Body of pancreas (tissue), 4 donors: ENCODE results near the gene SF3B5.

Source experiments
- POLR2A ChIP-seq, 3 donors: fragments of 450-650 bp; IDR thresholded peaks; one replicate each; pipeline ENCODE4 v1.6.1; 2016; ENCODE audit warnings: antibody characterized with exemption in 3 of 3, mild to moderate bottlenecking in 2 of 3
- TF ChIP-seq, protein P1 (sequence below), 7 experiments: fragments of 450-650 bp in 4 of 7; fragments of 200-600 bp in 3 of 7; sonication (generic) in 3 of 7; IDR thresholded peaks; one replicate each; pipeline ENCODE4 v1.5.1; 2016 to 2019; ENCODE audit warnings: antibody characterized with exemption in 7 of 7

DNA sequence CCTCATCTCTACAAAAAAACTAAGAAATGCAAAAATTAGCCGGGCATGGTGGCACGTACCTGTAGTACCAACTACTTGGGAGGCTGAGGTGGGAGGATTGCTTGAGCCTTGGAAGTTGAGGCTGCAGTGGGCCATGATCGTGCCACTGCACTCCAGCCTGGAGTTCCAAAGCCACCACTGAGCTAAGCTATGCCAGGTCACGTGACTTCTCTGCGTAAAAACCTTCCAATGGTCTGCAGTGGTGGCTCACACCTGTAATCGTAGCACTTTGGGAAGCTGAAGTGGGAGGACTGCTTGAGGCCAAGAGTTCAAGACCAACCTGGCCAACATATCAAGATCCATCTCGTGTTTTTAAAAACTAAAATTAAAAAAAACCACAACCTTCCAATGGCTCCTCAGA lies 1.7 kb downstream of the SF3B5 start:
- TF ChIP-seq, protein P1, sequence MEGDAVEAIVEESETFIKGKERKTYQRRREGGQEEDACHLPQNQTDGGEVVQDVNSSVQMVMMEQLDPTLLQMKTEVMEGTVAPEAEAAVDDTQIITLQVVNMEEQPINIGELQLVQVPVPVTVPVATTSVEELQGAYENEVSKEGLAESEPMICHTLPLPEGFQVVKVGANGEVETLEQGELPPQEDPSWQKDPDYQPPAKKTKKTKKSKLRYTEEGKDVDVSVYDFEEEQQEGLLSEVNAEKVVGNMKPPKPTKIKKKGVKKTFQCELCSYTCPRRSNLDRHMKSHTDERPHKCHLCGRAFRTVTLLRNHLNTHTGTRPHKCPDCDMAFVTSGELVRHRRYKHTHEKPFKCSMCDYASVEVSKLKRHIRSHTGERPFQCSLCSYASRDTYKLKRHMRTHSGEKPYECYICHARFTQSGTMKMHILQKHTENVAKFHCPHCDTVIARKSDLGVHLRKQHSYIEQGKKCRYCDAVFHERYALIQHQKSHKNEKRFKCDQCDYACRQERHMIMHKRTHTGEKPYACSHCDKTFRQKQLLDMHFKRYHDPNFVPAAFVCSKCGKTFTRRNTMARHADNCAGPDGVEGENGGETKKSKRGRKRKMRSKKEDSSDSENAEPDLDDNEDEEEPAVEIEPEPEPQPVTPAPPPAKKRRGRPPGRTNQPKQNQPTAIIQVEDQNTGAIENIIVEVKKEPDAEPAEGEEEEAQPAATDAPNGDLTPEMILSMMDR (IDR thresholded peaks at IDR 0.05): no peak
- no peak for TF ChIP-seq POLR2A (IDR thresholded peaks at IDR 0.05)
